HEK293 (cell line): ENCODE measurements around the gene LANCL2.

ENCODE experiments used
- CTCF ChIA-PET: fragments of 350-600 bp; formaldehyde crosslinking; extraction: SDS; loops from one replicate; lab custom pipeline; 2021; ENCODE audit warnings: antibody characterized with exemption; lab: Yijun Ruan, JAX
- POLR2A ChIA-PET: fragments of 300-600 bp; formaldehyde crosslinking; extraction: SDS; loops from one replicate; lab custom pipeline; 2020; ENCODE audit warnings: antibody characterized with exemption, inconsistent platforms; lab: Yijun Ruan, JAX
- H3K27ac ChIP-seq: fragments of 200-500 bp; sonication (Bioruptor generic); 2 replicates; pipeline ENCODE4 v1.5.1; 2014; ENCODE audit warnings: low read depth, low read length, control low read depth, inconsistent platforms; ENCODE audit errors: extremely low read depth
- H3K36me3 ChIP-seq, 2 experiments: fragments of 200-500 bp in 1 of 2; sonication (Bioruptor generic) in 1 of 2; 1 replicate in 1 of 2; 2 replicates in 1 of 2; pipeline ENCODE4 v1.5.1; 2014 to 2017; ENCODE audit warnings: inconsistent platforms in 2 of 2, low read length in 2 of 2; ENCODE audit not compliant: control insufficient read depth in 2 of 2, insufficient read depth in 1 of 2
- H3K4me1 ChIP-seq: fragments of 200-500 bp; sonication (Bioruptor generic); 2 replicates; pipeline ENCODE4 v1.5.1; 2014; ENCODE audit warnings: mild to moderate bottlenecking, low read length, inconsistent platforms; ENCODE audit not compliant: control insufficient read depth, insufficient read depth
- H3K4me3 ChIP-seq: 2 replicates; pipeline ENCODE4 v1.5.1; 2011; ENCODE audit warnings: low read depth, mild to moderate bottlenecking, control low read depth, low read length, moderate library complexity
- H3K9me3 ChIP-seq: fragments of 200-500 bp; sonication (Bioruptor generic); 2 replicates; pipeline ENCODE4 v1.5.1; 2014; ENCODE audit warnings: low read depth, low read length, inconsistent platforms; ENCODE audit not compliant: control insufficient read depth, insufficient read depth
- GLIS1 ChIP-seq: fragments of 450-650 bp; formaldehyde crosslinking; IDR thresholded peaks from 2 replicates; pipeline ENCODE4 v1.5.1; 2016; ENCODE audit warnings: missing biosample characterization, missing genetic modification characterization
- OVOL3 ChIP-seq: fragments of 450-650 bp; formaldehyde crosslinking; IDR thresholded peaks from 2 replicates; pipeline ENCODE4 v1.5.1; 2016; ENCODE audit warnings: missing biosample characterization, missing genetic modification characterization
- RBAK ChIP-seq: fragments of 450-650 bp; formaldehyde crosslinking; IDR thresholded peaks from 2 replicates; pipeline ENCODE4 v1.5.1; 2016; ENCODE audit warnings: missing biosample characterization, missing genetic modification characterization
- SP3 ChIP-seq: fragments of 450-650 bp; formaldehyde crosslinking; IDR thresholded peaks from 2 replicates; pipeline ENCODE4 v1.5.1; 2016; ENCODE audit warnings: missing biosample characterization, missing genetic modification characterization
- YY2 ChIP-seq: fragments of 450-650 bp; formaldehyde crosslinking; IDR thresholded peaks from 2 replicates; pipeline ENCODE4 v1.5.1; 2016; ENCODE audit warnings: missing biosample characterization, missing genetic modification characterization
- ZEB2 ChIP-seq: fragments of 450-650 bp; formaldehyde crosslinking; IDR thresholded peaks from 2 replicates; pipeline ENCODE4 v1.5.1; 2016; ENCODE audit warnings: missing biosample characterization, missing genetic modification characterization
- ZFP37 ChIP-seq: fragments of 450-650 bp; formaldehyde crosslinking; IDR thresholded peaks from 2 replicates; pipeline ENCODE4 v1.5.1; 2016; ENCODE audit warnings: missing biosample characterization, missing genetic modification characterization
- ZFP41 ChIP-seq: fragments of 450-650 bp; formaldehyde crosslinking; IDR thresholded peaks from 2 replicates; pipeline ENCODE4 v1.5.1; 2016; ENCODE audit warnings: missing biosample characterization, missing genetic modification characterization, borderline replicate concordance
- ZNF132 ChIP-seq: fragments of 450-650 bp; formaldehyde crosslinking; IDR thresholded peaks from 2 replicates; pipeline ENCODE4 v1.5.1; 2017; ENCODE audit warnings: missing biosample characterization, missing genetic modification characterization, borderline replicate concordance
- ZNF138 ChIP-seq: fragments of 450-650 bp; formaldehyde crosslinking; IDR thresholded peaks from 2 replicates; pipeline ENCODE4 v1.5.1; 2016; ENCODE audit warnings: missing biosample characterization, missing genetic modification characterization, borderline replicate concordance
- ZNF155 ChIP-seq: fragments of 450-650 bp; formaldehyde crosslinking; IDR thresholded peaks from 2 replicates; pipeline ENCODE4 v1.5.1; 2016; ENCODE audit warnings: missing biosample characterization, missing genetic modification characterization
- ZNF214 ChIP-seq: fragments of 450-650 bp; formaldehyde crosslinking; IDR thresholded peaks from 2 replicates; pipeline ENCODE4 v1.5.1; 2017; ENCODE audit warnings: missing biosample characterization, mild to moderate bottlenecking, missing genetic modification characterization, borderline replicate concordance
- ZNF223 ChIP-seq: fragments of 450-650 bp; formaldehyde crosslinking; IDR thresholded peaks from 2 replicates; pipeline ENCODE4 v1.5.1; 2016; ENCODE audit warnings: missing biosample characterization, missing genetic modification characterization
- ZNF350 ChIP-seq: fragments of 450-650 bp; formaldehyde crosslinking; IDR thresholded peaks from 2 replicates; pipeline ENCODE4 v1.5.0; 2017; ENCODE audit warnings: missing biosample characterization, mild to moderate bottlenecking, missing genetic modification characterization
- ZNF423 ChIP-seq: fragments of 450-650 bp; formaldehyde crosslinking; IDR thresholded peaks from 2 replicates; pipeline ENCODE4 v1.5.1; 2016; ENCODE audit warnings: missing biosample characterization, missing genetic modification characterization
- ZNF433 ChIP-seq: fragments of 450-650 bp; formaldehyde crosslinking; IDR thresholded peaks from 2 replicates; pipeline ENCODE4 v1.5.1; 2016; ENCODE audit warnings: missing biosample characterization, missing genetic modification characterization, low read depth
- ZNF529 ChIP-seq: fragments of 450-650 bp; formaldehyde crosslinking; IDR thresholded peaks from 2 replicates; pipeline ENCODE4 v1.5.1; 2017; ENCODE audit warnings: missing genetic modification characterization, missing biosample characterization; ENCODE audit not compliant: insufficient replicate concordance
- ZNF585B ChIP-seq: fragments of 450-650 bp; formaldehyde crosslinking; IDR thresholded peaks from 2 replicates; pipeline ENCODE4 v1.5.1; 2016; ENCODE audit warnings: missing biosample characterization, missing genetic modification characterization
- ZNF623 ChIP-seq: fragments of 450-650 bp; formaldehyde crosslinking; IDR thresholded peaks from 2 replicates; pipeline ENCODE4 v1.5.1; 2016; ENCODE audit warnings: missing biosample characterization, missing genetic modification characterization
- ZNF830 ChIP-seq: fragments of 450-650 bp; IDR thresholded peaks from 2 replicates; pipeline ENCODE4 v1.5.0; 2018; ENCODE audit warnings: missing biosample characterization, missing genetic modification characterization, low read depth, mild to moderate bottlenecking, moderate library complexity
- TF ChIP-seq, protein P1 (sequence below): fragments of 450-650 bp; formaldehyde crosslinking; IDR thresholded peaks from 2 replicates; pipeline ENCODE4 v1.5.1; 2016; ENCODE audit warnings: missing biosample characterization, missing genetic modification characterization
- TF ChIP-seq, protein P2 (sequence below): fragments of 450-650 bp; formaldehyde crosslinking; IDR thresholded peaks from 2 replicates; pipeline ENCODE4 v1.5.1; 2016; ENCODE audit warnings: missing biosample characterization, missing genetic modification characterization
- TF ChIP-seq, protein P3 (sequence below): fragments of 450-650 bp; formaldehyde crosslinking; IDR thresholded peaks from 2 replicates; pipeline ENCODE4 v1.5.0; 2017; ENCODE audit warnings: missing biosample characterization, missing genetic modification characterization, borderline replicate concordance
- TF ChIP-seq, protein P4 (sequence below): fragments of 450-650 bp; formaldehyde crosslinking; IDR thresholded peaks from 2 replicates; pipeline ENCODE4 v1.5.1; 2016; ENCODE audit warnings: missing biosample characterization, missing genetic modification characterization
- TF ChIP-seq, protein P5 (sequence below): sonication (generic); formaldehyde crosslinking; IDR thresholded peaks from 2 replicates; pipeline ENCODE4 v1.8.1; 2022; ENCODE audit warnings: mild to moderate bottlenecking, moderate library complexity, missing genetic modification reagents

The LANCL2 gene

DNA sequence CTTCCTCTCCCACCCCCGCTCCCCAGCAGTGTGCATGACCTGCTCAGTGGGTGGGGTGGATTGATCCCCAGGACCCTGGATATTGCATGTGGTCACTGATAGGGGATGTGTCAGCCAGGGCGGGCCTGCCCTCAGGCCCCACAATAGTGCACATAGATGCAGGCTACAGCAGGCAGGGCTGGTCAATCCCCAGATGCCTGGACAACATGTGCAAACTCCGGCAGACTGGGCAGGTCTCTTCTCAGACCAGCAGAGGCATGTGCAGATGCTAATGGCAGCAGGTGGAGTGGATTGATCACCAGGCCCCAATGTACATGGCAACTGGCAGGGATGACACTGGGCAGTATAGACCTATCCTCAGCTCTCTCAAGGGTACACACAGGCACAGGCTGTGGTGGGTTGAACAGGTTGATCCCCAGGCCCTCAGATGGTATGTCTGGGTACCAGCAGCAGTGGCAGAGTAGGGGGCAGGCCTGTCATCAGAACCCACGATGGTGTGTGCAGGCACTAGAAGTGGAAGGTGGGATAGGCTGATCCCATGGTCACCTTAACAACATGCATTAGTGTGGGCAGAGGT, 98.6 kb downstream of the LANCL2 start:
- TF ChIP-seq ZNF223 (tag by site-specific recombination) (no peak), ZNF155 (tag by site-specific recombination) (no peak), GLIS1 (tag by site-specific recombination) (no peak), ZNF433 (tag by site-specific recombination) (no peak), ZNF132 (no peak), ZNF138 (tag by site-specific recombination) (no peak), YY2 (tag by site-specific recombination) (no peak), OVOL3 (tag by site-specific recombination) (no peak), ZEB2 (tag by site-specific recombination) (no peak), ZNF350 (tag by site-specific recombination) (no peak), ZNF529 (no peak)
- TF ChIP-seq, protein P1, sequence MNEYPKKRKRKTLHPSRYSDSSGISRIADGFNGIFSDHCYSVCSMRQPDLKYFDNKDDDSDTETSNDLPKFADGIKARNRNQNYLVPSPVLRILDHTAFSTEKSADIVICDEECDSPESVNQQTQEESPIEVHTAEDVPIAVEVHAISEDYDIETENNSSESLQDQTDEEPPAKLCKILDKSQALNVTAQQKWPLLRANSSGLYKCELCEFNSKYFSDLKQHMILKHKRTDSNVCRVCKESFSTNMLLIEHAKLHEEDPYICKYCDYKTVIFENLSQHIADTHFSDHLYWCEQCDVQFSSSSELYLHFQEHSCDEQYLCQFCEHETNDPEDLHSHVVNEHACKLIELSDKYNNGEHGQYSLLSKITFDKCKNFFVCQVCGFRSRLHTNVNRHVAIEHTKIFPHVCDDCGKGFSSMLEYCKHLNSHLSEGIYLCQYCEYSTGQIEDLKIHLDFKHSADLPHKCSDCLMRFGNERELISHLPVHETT (tag by site-specific recombination), result no peak
- TF ChIP-seq, protein P2, sequence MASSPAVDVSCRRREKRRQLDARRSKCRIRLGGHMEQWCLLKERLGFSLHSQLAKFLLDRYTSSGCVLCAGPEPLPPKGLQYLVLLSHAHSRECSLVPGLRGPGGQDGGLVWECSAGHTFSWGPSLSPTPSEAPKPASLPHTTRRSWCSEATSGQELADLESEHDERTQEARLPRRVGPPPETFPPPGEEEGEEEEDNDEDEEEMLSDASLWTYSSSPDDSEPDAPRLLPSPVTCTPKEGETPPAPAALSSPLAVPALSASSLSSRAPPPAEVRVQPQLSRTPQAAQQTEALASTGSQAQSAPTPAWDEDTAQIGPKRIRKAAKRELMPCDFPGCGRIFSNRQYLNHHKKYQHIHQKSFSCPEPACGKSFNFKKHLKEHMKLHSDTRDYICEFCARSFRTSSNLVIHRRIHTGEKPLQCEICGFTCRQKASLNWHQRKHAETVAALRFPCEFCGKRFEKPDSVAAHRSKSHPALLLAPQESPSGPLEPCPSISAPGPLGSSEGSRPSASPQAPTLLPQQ, result no peak
- TF ChIP-seq, all 188 proteins: peak for 0
- ChIA-PET CTCF (no interaction called here), POLR2A (no interaction called here)
- Histone ChIP-seq H3K9me3 (no peaks in the 10 kb centered on the region; the same call in 1 of the 2 replicates), H3K27ac (no peak overlapping the region), H3K4me3 (no peak overlapping the region), H3K36me3 (no peaks in the 10 kb centered on the region), H3K4me1 (no peaks in the 10 kb centered on the region)

DNA sequence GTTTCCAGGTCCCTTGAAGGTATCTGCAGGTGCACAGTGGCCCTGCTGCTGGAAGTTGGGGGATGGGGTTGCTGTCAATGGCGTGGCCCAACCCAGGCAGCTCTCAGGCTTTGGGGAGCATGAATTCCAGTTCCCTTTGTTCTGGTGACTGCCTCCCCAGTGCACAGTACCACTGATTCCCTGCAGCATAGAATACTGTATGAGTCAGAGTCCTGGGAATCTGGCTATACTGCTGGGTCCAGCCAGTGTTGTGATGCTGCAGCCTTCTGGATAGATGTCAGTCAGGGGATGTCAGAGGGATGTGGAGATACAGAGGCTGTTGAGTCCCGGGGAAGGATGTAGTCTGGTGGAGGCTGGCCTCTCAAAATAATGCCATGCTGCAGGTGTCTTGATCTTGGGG, 99.3 kb downstream of the LANCL2 start:
- no peak overlapping the region for H3K4me3 ChIP-seq
- no peak for TF ChIP-seq ZNF830 (tag by site-specific recombination)
- no peak for TF ChIP-seq ZNF623
- TF ChIP-seq ZFP41 (tag by site-specific recombination), result no peak
- no peak for TF ChIP-seq ZNF423 (tag by site-specific recombination)
- no peaks in the 10 kb centered on the region for H3K9me3 ChIP-seq
- CTCF ChIA-PET, result no interaction called here
- no peaks in the 10 kb centered on the region for H3K36me3 ChIP-seq
- H3K4me1 ChIP-seq, result no peaks in the 10 kb centered on the region
- H3K27ac ChIP-seq, result no peak overlapping the region
- POLR2A ChIA-PET, result no interaction called here

DNA sequence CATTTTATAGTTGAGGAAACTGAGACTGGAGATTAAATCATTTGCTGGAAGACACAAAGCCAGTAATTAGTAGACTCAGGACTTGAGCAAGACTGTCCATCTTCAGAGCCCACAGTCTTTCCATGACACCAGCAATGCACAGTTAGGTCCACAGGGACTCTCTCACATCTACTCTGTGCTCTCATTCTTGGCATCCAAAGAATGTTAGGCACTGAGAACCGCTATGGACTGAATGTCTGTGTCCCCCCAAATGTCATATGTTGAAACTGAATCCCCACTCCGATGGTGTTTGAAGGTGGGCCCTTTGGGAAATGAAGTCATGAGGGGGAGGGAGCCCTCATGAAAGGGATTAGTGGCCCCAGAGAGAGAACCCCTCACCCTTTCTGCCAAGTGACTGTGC, 100.6 kb downstream of the LANCL2 start:
- POLR2A ChIA-PET, result no interaction called here
- Histone ChIP-seq H3K27ac (no peak overlapping the region), H3K9me3 (no peaks in the 10 kb centered on the region), H3K4me3 (no peak overlapping the region), H3K4me1 (no peaks in the 10 kb centered on the region), H3K36me3 (no peaks in the 10 kb centered on the region)
- CTCF ChIA-PET, result no interaction called here
- TF ChIP-seq ZNF214 (tag by site-specific recombination), result no peak
- TF ChIP-seq, protein P3, sequence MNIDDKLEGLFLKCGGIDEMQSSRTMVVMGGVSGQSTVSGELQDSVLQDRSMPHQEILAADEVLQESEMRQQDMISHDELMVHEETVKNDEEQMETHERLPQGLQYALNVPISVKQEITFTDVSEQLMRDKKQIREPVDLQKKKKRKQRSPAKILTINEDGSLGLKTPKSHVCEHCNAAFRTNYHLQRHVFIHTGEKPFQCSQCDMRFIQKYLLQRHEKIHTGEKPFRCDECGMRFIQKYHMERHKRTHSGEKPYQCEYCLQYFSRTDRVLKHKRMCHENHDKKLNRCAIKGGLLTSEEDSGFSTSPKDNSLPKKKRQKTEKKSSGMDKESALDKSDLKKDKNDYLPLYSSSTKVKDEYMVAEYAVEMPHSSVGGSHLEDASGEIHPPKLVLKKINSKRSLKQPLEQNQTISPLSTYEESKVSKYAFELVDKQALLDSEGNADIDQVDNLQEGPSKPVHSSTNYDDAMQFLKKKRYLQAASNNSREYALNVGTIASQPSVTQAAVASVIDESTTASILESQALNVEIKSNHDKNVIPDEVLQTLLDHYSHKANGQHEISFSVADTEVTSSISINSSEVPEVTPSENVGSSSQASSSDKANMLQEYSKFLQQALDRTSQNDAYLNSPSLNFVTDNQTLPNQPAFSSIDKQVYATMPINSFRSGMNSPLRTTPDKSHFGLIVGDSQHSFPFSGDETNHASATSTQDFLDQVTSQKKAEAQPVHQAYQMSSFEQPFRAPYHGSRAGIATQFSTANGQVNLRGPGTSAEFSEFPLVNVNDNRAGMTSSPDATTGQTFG (tag by site-specific recombination), result no peak
- TF ChIP-seq ZFP37 (tag by site-specific recombination), result no peak
- TF ChIP-seq SP3 (tag by site-specific recombination), result no peak
- TF ChIP-seq RBAK (tag by site-specific recombination), result no peak
- TF ChIP-seq, protein P4, sequence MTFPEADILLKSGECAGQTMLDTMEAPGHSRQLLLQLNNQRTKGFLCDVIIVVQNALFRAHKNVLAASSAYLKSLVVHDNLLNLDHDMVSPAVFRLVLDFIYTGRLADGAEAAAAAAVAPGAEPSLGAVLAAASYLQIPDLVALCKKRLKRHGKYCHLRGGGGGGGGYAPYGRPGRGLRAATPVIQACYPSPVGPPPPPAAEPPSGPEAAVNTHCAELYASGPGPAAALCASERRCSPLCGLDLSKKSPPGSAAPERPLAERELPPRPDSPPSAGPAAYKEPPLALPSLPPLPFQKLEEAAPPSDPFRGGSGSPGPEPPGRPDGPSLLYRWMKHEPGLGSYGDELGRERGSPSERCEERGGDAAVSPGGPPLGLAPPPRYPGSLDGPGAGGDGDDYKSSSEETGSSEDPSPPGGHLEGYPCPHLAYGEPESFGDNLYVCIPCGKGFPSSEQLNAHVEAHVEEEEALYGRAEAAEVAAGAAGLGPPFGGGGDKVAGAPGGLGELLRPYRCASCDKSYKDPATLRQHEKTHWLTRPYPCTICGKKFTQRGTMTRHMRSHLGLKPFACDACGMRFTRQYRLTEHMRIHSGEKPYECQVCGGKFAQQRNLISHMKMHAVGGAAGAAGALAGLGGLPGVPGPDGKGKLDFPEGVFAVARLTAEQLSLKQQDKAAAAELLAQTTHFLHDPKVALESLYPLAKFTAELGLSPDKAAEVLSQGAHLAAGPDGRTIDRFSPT (tag by site-specific recombination), result no peak
- TF ChIP-seq ZNF585B (tag by site-specific recombination), result no peak
- TF ChIP-seq ZNF529, result no peak
- TF ChIP-seq, protein P5, sequence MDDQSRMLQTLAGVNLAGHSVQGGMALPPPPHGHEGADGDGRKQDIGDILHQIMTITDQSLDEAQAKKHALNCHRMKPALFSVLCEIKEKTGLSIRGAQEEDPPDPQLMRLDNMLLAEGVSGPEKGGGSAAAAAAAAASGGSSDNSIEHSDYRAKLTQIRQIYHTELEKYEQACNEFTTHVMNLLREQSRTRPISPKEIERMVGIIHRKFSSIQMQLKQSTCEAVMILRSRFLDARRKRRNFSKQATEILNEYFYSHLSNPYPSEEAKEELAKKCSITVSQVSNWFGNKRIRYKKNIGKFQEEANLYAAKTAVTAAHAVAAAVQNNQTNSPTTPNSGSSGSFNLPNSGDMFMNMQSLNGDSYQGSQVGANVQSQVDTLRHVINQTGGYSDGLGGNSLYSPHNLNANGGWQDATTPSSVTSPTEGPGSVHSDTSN (CRISPR knock-in tag), result no peak
